ENCODE measurements around the gene PLCH1.
"Not testable (repeated sequence)": the region's sequence is repeated elsewhere in the genome, so short reads cannot be mapped to it uniquely, and the experiment has no call there.

GRCh38 chr3:155620552-155620951 lies 124.3 kb downstream of the PLCH1 start:
- TF ChIP-seq REST (IDR thresholded peaks at IDR 0.05; ENCODE audit: unreplicated experiment); CTCF (conservative IDR thresholded peaks at IDR 0.05; ENCODE audit: low read depth in 2 of 2); JUNB (IDR thresholded peaks at IDR 0.05; ENCODE audit: unreplicated experiment): not testable (repeated sequence)
